Medulla oblongata (tissue), 1 donor: ENCODE data around the gene CLCNKA.
"Not testable (repeated sequence)": the region's sequence is repeated elsewhere in the genome, so short reads cannot be mapped to it uniquely, and the experiment has no call there.

Source experiments
- DNase-seq: peaks from one replicate; pipeline ENCODE4 v3.0.0-alpha.2; 2015; ENCODE audit errors: extremely low spot score

The CLCNKA gene

GRCh38 chr1:16017461-16018303 is 4.2 kb upstream of the CLCNKA start, which contains the start of gene HSPB7:
TSS of gene HSPB7 (minus strand) at chr1:16018043. CDS start at chr1:16017963, 80 bp downstream.
- DNase-seq: peak; percentile 62

GRCh38 chr1:16018308-16018707 is 3.5 kb upstream of the CLCNKA start:
- no peak for DNase-seq

DNA sequence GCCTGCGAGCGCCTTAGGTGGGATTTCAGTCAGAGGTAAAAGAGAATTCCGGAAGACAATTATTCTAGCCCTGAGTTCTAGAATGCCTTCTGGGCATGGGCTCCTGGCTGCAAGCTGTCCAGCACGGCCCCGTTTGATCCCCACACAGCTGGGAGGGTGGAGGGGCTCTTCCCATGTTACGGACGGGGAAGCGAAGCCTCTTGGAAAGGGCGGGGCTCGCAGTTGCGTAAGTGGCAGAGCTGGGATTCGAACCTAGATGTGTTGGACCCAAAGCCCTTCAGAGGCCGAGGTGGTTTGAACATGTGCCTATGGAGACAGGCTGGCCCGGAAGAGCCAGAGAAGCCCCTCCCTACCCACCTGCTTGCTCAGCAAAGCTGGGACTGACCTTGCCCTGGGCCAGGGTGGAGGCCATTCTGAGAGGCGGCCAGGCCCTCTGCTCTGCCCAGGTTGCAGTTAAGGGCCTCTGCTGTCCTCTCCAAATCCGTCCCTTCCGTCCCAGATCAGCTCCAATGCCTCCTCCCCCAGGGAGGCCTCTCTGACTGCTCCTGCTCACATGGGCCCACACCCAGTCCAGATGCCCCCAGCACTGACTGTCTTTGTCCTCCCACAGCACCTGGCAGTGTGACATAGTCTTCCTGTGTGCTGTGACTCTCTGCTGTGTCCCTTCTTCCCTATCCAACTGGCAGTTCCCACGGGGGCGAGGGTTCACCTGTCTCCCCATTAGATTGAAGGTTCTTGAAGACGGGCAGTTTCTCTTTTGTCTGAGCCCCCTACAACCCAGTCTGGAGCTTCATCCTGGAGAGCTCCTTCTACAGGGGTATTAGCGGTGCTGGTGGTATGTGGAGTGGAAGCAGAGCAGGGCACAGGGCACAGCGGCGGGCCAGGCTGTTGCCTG is 2.8 kb upstream of the CLCNKA start:
- DNase-seq: no peak

DNA sequence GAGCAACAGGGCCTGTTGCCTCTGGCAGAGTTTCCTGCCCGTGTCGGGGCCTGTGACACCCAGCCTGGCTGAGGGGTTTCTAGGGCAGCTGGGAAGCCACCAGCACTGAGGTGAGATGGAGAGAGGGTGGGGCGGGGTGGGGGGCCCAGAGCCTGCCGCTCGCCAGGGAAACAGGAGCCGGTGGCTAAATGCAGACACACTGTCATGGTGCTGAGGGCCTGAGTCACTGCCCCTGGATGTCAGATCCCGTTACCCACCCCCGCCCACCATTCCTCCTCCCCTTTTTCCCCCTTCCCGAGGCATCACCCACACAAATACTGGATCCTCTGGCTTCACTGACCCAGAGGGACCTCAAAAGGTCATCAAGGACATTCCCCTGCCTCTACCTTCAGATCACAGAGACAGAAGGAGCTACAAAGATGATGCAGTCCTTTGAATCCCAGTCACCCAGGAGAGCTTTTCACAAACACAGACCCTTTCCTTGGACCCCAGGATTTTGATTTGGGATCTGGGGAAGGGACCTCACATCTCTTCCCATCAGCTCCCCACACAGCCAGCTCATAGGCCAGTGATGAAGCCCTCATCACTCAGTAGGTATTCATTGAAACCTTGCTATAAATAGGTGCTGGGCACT is 2.1 kb upstream of the CLCNKA start:
- peak; percentile 48 for DNase-seq

DNA sequence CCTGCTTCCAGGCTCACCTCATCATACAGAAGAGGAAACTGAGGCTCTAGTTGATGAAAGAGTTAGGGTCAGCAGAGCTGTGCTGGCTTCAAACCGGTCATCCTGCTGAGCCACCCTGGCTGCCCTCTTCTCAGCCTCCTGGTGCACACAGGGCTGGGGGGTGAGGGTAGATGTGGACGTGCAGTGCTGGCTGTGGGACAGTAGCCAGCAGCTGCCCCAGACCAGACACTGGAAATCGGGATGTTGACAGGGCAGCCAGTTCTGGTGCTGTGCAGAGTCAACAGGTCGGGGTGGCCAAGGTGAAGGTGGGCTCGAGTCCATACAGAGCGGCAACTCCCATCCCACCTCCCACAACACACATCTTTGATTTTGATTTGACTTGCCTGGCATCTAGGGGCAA is 1.5 kb upstream of the CLCNKA start:
- no peak for DNase-seq

- not testable (repeated sequence) for DNase-seq
These were observed 958 bp upstream of the CLCNKA start for GRCh38 chr1:16020878-16021277.

DNA sequence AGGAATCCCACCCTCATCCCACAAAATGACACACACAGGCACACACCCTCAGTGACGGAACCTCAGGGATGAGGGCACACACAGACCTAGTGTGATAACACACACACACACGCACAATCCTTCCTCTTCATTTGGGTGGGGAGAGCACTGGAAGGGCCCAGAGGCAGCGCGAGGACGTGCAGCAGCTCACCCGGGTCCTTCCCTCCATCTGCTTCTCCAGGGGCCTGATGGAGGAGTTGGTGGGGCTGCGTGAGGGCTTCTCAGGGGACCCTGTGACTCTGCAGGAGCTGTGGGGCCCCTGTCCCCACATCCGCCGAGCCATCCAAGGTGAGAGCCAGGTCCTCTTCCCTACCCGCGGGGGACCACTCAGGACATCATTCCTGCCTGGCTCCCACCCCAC is 557 bp downstream of the CLCNKA start:
- DNase-seq: no peak

- no peak for DNase-seq
These were observed 1.3 kb downstream of the CLCNKA start for GRCh38 chr1:16023050-16023653.

DNA sequence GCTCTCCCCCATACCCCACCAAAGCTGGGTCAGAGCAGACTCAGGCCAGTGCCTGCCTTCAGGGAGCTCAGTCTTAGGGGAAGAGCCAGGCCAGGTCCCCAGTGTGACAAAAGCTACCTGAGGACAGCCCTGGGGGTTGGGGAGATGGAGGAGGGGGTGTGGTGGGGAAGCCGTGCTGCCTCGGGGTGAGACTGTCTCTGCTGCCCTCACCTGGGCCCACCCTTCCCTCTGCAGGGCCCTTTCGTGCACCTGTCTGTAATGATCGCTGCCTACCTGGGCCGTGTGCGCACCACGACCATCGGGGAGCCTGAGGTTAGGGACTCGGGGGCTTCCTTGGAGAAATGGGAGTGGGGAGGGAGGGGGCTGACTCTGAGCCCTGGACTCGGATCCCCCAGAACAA is 4.5 kb downstream of the CLCNKA start:
- DNase-seq: not testable (repeated sequence)

DNA sequence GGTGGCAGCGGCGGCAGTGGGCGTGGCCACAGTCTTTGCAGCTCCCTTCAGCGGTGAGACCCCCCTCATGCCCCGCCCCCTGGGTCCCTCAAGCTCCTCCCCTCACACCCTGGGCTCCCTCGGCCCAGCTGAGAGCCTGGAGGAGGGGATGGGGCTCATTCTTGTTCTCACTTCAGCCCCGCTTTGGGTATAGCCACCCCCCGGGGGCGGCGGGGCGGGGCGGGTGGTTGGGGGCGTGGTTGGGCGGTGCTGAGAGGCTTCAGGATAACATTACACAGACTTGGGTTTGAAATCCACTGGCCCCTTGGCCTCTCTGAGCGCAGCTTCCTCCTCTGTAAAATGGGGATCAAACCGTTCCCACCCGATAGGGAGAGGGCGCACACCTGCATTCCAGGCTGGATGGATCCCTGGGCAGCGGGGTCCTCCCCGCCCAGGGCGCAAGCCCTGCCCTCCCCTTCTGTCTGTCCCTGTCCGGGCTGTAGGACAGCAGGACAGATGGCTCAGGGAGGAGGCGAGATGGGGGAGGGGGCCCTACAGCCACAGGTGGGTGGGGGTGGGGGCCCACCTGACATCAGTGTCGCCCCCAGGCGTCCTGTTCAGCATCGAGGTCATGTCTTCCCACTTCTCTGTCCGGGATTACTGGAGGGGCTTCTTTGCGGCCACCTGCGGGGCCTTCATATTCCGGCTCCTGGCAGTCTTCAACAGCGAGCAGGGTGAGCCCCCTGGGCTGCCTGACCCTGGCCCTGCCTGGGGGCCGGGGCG is 5.1 kb downstream of the CLCNKA start:
- no peak for DNase-seq

- no peak for DNase-seq
These were observed 6.6 kb downstream of the CLCNKA start for GRCh38 chr1:16028237-16029002.

DNA sequence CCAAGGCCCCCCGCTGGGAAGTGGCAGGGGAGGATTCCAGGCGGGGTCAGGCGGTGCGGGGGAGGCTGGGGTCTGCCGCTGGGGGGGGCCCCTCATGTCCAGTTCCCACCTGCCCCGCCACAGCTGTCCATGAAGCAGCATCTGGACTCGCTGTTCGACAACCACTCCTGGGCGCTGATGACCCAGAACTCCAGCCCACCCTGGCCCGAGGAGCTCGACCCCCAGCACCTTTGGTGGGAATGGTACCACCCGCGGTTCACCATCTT is 7.1 kb downstream of the CLCNKA start:
- DNase-seq: not testable (repeated sequence)

DNA sequence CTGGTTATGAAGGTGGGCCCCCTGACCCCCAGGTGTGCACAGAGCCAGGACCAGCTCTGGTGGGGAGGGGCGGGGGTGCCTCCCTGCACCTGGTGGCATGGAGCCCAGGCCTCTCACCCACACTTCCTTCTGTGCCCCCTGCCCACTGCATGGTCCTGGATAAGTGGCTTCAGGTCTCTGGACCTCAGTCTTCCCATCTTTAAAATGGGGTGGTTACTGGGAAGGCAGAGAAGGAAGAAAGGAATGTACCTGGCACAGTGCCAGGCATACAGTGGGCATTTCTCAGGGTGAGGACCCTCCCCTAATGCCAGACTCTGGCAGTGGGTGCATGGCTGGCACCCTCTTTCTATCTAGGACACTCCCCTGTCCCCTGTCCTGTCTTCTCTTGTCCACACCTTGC is 7.5 kb downstream of the CLCNKA start:
- DNase-seq: no peak

DNA sequence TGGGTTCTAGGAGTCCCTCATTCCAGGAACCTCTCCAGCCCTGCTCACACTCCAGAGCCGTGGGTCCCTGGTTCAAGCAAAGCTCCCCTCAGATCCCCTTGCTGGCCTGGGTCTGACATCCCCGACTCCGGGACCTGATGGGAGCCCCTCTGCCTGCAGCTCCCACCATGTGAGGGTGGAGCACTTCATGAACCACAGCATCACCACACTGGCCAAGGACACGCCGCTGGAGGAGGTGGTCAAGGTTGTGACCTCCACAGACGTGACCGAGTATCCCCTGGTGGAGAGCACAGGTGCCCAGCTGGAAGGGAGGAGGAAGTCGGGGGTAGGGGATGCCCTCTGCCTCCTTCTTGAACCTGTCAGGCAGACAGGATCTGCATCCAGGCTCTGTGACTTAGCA is 9.7 kb downstream of the CLCNKA start:
- DNase-seq: no peak

DNA sequence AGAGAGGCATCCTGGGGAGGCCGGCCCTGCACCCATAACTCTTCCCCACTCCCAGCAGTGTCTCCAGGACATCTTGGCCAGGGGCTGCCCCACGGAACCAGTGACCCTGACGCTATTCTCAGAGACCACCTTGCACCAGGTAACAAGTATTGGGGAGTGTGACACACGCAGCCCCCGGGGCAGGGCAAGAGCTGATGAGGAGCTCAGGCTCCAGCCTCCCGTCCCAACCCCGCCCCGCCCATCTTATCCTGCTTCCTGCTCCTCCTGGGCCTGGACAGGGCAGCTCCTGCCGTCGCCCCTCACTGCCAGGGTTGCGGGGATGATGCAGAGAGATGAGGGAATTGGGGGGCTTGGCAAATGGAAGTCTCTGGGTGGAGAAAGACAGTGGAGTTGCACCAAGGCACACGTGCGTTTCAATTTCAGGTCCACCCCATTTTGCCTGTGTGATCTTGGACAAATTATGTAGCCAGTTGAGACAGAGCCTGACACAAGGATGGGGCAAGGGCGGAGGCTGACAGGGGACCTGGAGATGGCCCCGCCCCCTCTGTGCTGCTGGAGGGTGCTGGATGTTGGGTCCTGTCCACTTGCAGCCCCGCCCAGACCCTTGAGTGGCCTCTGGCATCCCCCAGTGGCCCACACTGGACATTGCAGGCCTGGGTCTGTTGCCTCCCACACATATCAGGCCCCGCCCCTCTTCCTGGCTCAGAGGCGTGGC is 10.7 kb downstream of the CLCNKA start:
- DNase-seq: peak; percentile 84

DNA sequence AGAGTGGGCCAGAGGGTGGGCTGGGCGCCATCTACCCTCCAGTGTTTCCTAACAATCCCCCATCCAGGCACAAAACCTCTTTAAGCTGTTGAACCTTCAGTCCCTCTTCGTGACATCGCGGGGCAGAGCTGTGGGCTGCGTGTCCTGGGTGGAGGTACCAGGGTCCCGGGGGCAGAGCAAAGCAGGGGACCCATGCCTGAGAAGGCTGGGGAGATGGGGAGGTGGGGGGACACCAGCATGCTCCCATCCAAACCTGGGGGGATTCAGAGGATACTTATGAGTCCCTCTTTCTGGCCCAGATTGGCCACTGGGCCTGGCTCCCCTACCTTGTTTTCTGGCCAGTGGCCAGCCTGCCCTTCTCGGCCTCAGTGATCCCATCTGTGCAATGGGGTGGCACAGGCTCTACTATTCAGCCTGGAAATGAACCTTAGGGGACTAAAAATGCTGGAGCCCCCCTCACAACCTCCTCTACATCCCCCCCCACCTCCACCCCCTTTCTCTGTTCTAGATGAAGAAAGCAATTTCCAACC is 11.3 kb downstream of the CLCNKA start:
- not testable (repeated sequence) for DNase-seq

DNA sequence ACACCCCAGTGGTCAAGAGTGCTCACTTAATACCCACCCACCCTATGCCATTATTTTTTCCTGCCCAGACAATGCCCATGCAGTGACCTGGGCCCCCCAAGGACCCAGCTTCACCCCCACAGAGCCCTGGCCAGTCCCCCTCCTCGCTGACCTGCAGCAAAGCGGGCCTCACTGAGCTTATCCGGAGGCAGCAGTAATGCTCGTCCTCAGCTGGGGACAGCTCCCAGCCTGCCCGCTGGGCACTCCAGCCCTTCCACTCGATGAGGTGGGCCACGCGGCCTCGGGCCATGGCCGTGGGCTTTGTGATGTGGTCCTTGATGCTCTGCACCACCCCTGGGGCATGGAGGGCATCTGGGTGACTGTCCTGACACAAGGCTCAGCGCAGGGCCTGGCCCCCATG is 14.6 kb downstream of the CLCNKA start:
- DNase-seq: not testable (repeated sequence)

- no peak for DNase-seq
These were observed 16.7 kb downstream of the CLCNKA start for GRCh38 chr1:16038620-16038912.

- not testable (repeated sequence) for DNase-seq
These were observed 18.0 kb downstream of the CLCNKA start for GRCh38 chr1:16039871-16040270.

GRCh38 chr1:16041200-16041599 is 19.4 kb downstream of the CLCNKA start:
- no peak for DNase-seq
